T-cell (primary cell): ENCODE results near the gene ATG4D. TPM values are rescaled to one million over a fixed set of nuclear protein-coding genes. Genes with fewer than 3 reads are reported as not detected.

ENCODE experiments used
- ATAC-seq, 4 experiments: fragments of 200-7000 bp in 3 of 4; fragments of 150-1000 bp in 1 of 4; cut with Tn5 transposase; replicated peaks in 1 of 4; 1 replicate in 3 of 4; 2 replicates in 1 of 4; pipeline ENCODE4 v1.10.0; 2021; ENCODE audit warnings: moderate library complexity in 3 of 4, mild to moderate bottlenecking in 2 of 4, moderate number of reproducible peaks in 1 of 4
- CTCF ChIA-PET, 2 donors: fragments of 300-600 bp; sonication (Branson Sonifier 250); formaldehyde crosslinking; loops; one replicate each; lab custom pipeline; 2022; ENCODE audit warnings: antibody characterized with exemption in 2 of 2; lab: Charles Lee
- POLR2A ChIA-PET, 2 donors: fragments of 300-600 bp; sonication (Branson Sonifier 250); formaldehyde crosslinking; loops; one replicate each; lab custom pipeline; 2022; ENCODE audit warnings: antibody characterized with exemption in 2 of 2; lab: Charles Lee
- DNase-seq, 35 experiments: peaks; one replicate each; pipeline versions ENCODE4 v3.0.0 to v3.0.0-alpha.2; 2013 to 2023
- H3K27ac ChIP-seq: one replicate; pipeline ENCODE4 v1.5.1; 2013; ENCODE audit warnings: low read length
- H3K27me3 ChIP-seq, 2 experiments: replicated peaks in 1 of 2; 1 replicate in 1 of 2; 2 replicates in 1 of 2; pipeline versions ENCODE4 v1.6.1 to v1.7.0; 2013; ENCODE audit warnings: low read length in 1 of 2, mixed read lengths in 1 of 2; ENCODE audit not compliant: control insufficient read depth in 2 of 2, insufficient read depth in 2 of 2; ENCODE audit errors: extremely low read depth in 1 of 2
- H3K36me3 ChIP-seq, 2 donors: 1 replicate in 1 of 2; 2 replicates in 1 of 2; pipeline versions ENCODE4 v1.6.1 to v1.7.0; 2013; ENCODE audit warnings: low read length in 1 of 2; ENCODE audit not compliant: control insufficient read depth in 2 of 2, insufficient read depth in 1 of 2; ENCODE audit errors: extremely low read depth in 1 of 2
- H3K4me1 ChIP-seq, 2 experiments: 1 replicate in 1 of 2; 2 replicates in 1 of 2; pipeline versions ENCODE4 v1.6.1 to v1.7.0; 2013; ENCODE audit warnings: low read length in 2 of 2, mixed read lengths in 1 of 2; ENCODE audit not compliant: insufficient read depth in 2 of 2, control insufficient read depth in 1 of 2; ENCODE audit errors: extremely low read depth in 1 of 2
- H3K4me3 ChIP-seq, 2 donors: 1 replicate in 1 of 2; 2 replicates in 1 of 2; pipeline versions ENCODE4 v1.5.1 to v1.7.0; 2013; ENCODE audit warnings: mild to moderate bottlenecking in 2 of 2, low read length in 1 of 2, moderate library complexity in 1 of 2; ENCODE audit not compliant: control insufficient read depth in 1 of 2; ENCODE audit errors: extremely low read depth in 1 of 2
- H3K9me3 ChIP-seq: 2 replicates; pipeline ENCODE4 v1.7.0; 2013
- H3K27ac Mint-ChIP-seq, 2 donors: one replicate each; pipeline ENCODE4 v1.8.0; 2020 to 2021; ENCODE audit warnings: mild to moderate bottlenecking in 2 of 2, mixed read lengths in 2 of 2
- H3K27me3 Mint-ChIP-seq, 2 donors: one replicate each; pipeline ENCODE4 v1.8.0; 2021 to 2022; ENCODE audit warnings: mixed read lengths in 2 of 2
- H3K36me3 Mint-ChIP-seq: one replicate; pipeline ENCODE4 v1.8.0; 2021; ENCODE audit warnings: mixed read lengths
- H3K4me1 Mint-ChIP-seq, 3 donors: one replicate each; pipeline ENCODE4 v1.8.0; 2020 to 2022; ENCODE audit warnings: mixed read lengths in 3 of 3, mild to moderate bottlenecking in 1 of 3
- H3K4me3 Mint-ChIP-seq, 3 donors: one replicate each; pipeline ENCODE4 v1.8.0; 2020 to 2022; ENCODE audit warnings: mild to moderate bottlenecking in 3 of 3, mixed read lengths in 3 of 3, moderate library complexity in 3 of 3
- H3K9me3 Mint-ChIP-seq, 3 donors: one replicate each; pipeline ENCODE4 v1.8.0; 2020 to 2022; ENCODE audit warnings: mixed read lengths in 3 of 3
- WGBS: methylation state at CpG from one replicate; pipeline ENCODE4 v1.1.5; 2013; ENCODE audit warnings: missing lambda C conversion rate; ENCODE audit not compliant: insufficient coverage; 5-methylcytosine and 5-hydroxymethylcytosine counted together
- total RNA-seq, 35 experiments: library from RNA in 6 of 35; stranded (reverse) in 6 of 35; fragments of 120-200 nt in 1 of 35; gene quantifications; one replicate each; pipeline versions ENCODE4 v1.2.1 to v1.2.4 and lab custom pipeline; 2013 to 2026

ATG4D gene
- total RNA-seq, 5 donors from 2014 or later (not counting 1 experiment from before 2014, with no cell fraction given) = 55.7 to 63.0 (median 60.9) TPM

- no peak overlapping the region for H3K4me3 ChIP-seq
- H3K4me1 ChIP-seq = peaks cover 38 to 70% of the 10 kb centered on the region in 2 experiments
- Mint-ChIP-seq H3K4me1 (peaks cover 40 to 52% (median 47%) of the 10 kb centered on the region in 3 donors), H3K4me3 (no peak overlapping the region), H3K9me3 (no peaks in the 10 kb centered on the region), H3K27me3 (no peaks in the 10 kb centered on the region), H3K27ac (peak overlapping the region; percentile 84 to 85), H3K36me3 (peaks cover 26% of the 10 kb centered on the region)
- no peaks in the 10 kb centered on the region for H3K9me3 ChIP-seq
- ChIA-PET POLR2A (interaction anchor here in 1 of 2 donors (0.6 to 0.8 kb wide), 2 partner anchors 137 to 740 kb away, joined by 3 read pairs; no protein-coding TSS in a partner anchor), CTCF (no interaction called here)
- H3K36me3 ChIP-seq = peaks cover 32 to 76% of the 10 kb centered on the region in 2 donors
- no peak for DNase-seq
- no peaks in the 10 kb centered on the region for H3K27me3 ChIP-seq
- peak overlapping the region; percentile 38 for H3K27ac ChIP-seq
- no peak for ATAC-seq
- 91% methylated on average over 6 of the region's 7 CpGs for WGBS
Observed at GRCh38 chr19:10555610-10555973, 11.9 kb downstream of the ATG4D start.

- H3K4me1 ChIP-seq = peaks cover 26 to 63% of the 10 kb centered on the region in 2 experiments
- no peak overlapping the region for H3K27ac ChIP-seq
- ChIA-PET CTCF (interaction anchor here (0.6 to 0.7 kb wide), 3 partner anchors 54 to 151 kb away, joined by 4 to 5 read pairs (median 5); no protein-coding TSS in a partner anchor), POLR2A (no interaction called here)
- H3K27me3 Mint-ChIP-seq = no peaks in the 10 kb centered on the region
- no peak for ATAC-seq
- no peaks in the 10 kb centered on the region for H3K27me3 ChIP-seq
- H3K9me3 ChIP-seq = no peaks in the 10 kb centered on the region
- WGBS = 97% methylated on average over 33 of the region's 33 CpGs
- H3K36me3 ChIP-seq = peaks cover 31 to 82% of the 10 kb centered on the region in 2 donors
- DNase-seq = no peak
- peak overlapping the region in 1 of 2 donors; percentile 71 for H3K27ac Mint-ChIP-seq
- H3K36me3 Mint-ChIP-seq = peaks cover 26% of the 10 kb centered on the region
- no peak overlapping the region for H3K4me3 ChIP-seq
- H3K4me1 Mint-ChIP-seq = peaks cover 29 to 45% (median 43%) of the 10 kb centered on the region in 3 donors
- H3K9me3 Mint-ChIP-seq = no peaks in the 10 kb centered on the region
- no peak overlapping the region for H3K4me3 Mint-ChIP-seq
Observed at GRCh38 chr19:10557603-10558197, 14.0 kb downstream of the ATG4D start.

- no peaks in the 10 kb centered on the region for H3K9me3 Mint-ChIP-seq
- ChIA-PET POLR2A (no interaction called here), CTCF (no interaction called here)
- no peak for DNase-seq
- WGBS = 100% methylated on average over 2 of the region's 7 CpGs
- H3K27ac Mint-ChIP-seq = peak overlapping the region in 1 of 2 donors; percentile 61
- H3K9me3 ChIP-seq = no peaks in the 10 kb centered on the region
- peaks cover 25% of the 10 kb centered on the region for H3K36me3 Mint-ChIP-seq
- H3K27me3 Mint-ChIP-seq = no peaks in the 10 kb centered on the region
- no peak overlapping the region for H3K4me3 ChIP-seq
- H3K36me3 ChIP-seq = peaks cover 27 to 74% of the 10 kb centered on the region in 2 donors
- H3K4me1 ChIP-seq = peaks cover 14 to 56% of the 10 kb centered on the region in 2 experiments
- H3K27ac ChIP-seq = no peak overlapping the region
- no peaks in the 10 kb centered on the region for H3K27me3 ChIP-seq
- no peak for ATAC-seq
- peaks cover 15 to 34% (median 28%) of the 10 kb centered on the region in 3 donors for H3K4me1 Mint-ChIP-seq
- H3K4me3 Mint-ChIP-seq = no peak overlapping the region
Observed at GRCh38 chr19:10560154-10560553, 16.4 kb downstream of the ATG4D start.

- Mint-ChIP-seq H3K27me3 (no peaks in the 10 kb centered on the region), H3K4me3 (no peak overlapping the region), H3K4me1 (peaks cover 31 to 43% (median 35%) of the 10 kb centered on the region in 3 donors), H3K9me3 (no peaks in the 10 kb centered on the region), H3K27ac (peak overlapping the region in 1 of 2 donors; percentile 36), H3K36me3 (peaks cover 18% of the 10 kb centered on the region)
- H3K9me3 ChIP-seq = no peaks in the 10 kb centered on the region
- DNase-seq (no peak), ATAC-seq (no peak)
- ChIA-PET CTCF (no interaction called here), POLR2A (no interaction called here)
- no peak overlapping the region for H3K4me3 ChIP-seq
- H3K4me1 ChIP-seq = peaks cover 17 to 54% of the 10 kb centered on the region in 2 experiments
- peaks cover 19 to 57% of the 10 kb centered on the region in 2 donors for H3K36me3 ChIP-seq
- no peaks in the 10 kb centered on the region for H3K27me3 ChIP-seq
- H3K27ac ChIP-seq = no peak overlapping the region
- WGBS = 100% methylated on average over 2 of the region's 5 CpGs
Observed at GRCh38 chr19:10562609-10563008, 18.9 kb downstream of the ATG4D start.

GRCh38 chr19:10565028-10565566 is 21.4 kb downstream of the ATG4D start:
- H3K27ac Mint-ChIP-seq = peak overlapping the region; percentile 97 to 98
- Histone ChIP-seq H3K27ac (peak overlapping the region; percentile 83), H3K27me3 (no peaks in the 10 kb centered on the region), H3K4me3 (peak overlapping the region; percentile 83 to 96), H3K9me3 (no peaks in the 10 kb centered on the region), H3K4me1 (peaks cover 22 to 60% of the 10 kb centered on the region in 2 experiments), H3K36me3 (peaks cover 4 to 37% of the 10 kb centered on the region in 2 donors)
- peak overlapping the region; percentile 93 to 97 (median 95) for H3K4me3 Mint-ChIP-seq
- peak in 1 of 4 experiments; percentile 5 for ATAC-seq
- DNase-seq = peak in 29 of 35 experiments; percentile 36 to 73 (median 48)
- peaks cover 43 to 52% (median 46%) of the 10 kb centered on the region in 3 donors for H3K4me1 Mint-ChIP-seq
- ChIA-PET CTCF (interaction anchor here in 1 of 2 donors (0.6 kb wide), 1 partner anchor 53 kb away, joined by 3 read pairs; no protein-coding TSS in a partner anchor), POLR2A (interaction anchor here (0.6 kb wide), 3 partner anchors 11 to 114 kb away, joined by 3 to 9 read pairs (median 7); no protein-coding TSS in a partner anchor)
- 14% methylated on average over 10 of the region's 10 CpGs for WGBS
- no peaks in the 10 kb centered on the region for H3K27me3 Mint-ChIP-seq
- no peaks in the 10 kb centered on the region for H3K9me3 Mint-ChIP-seq
- H3K36me3 Mint-ChIP-seq = peaks cover 8% of the 10 kb centered on the region
